H1 (cell line): Measurements from ENCODE around the gene NPAS4. TPM values are rescaled to one million over a fixed set of nuclear protein-coding genes. Genes with fewer than 3 reads are reported as not detected.

Experiments
- CTCF ChIA-PET: fragments of 300-600 bp; sonication (Branson Sonifier 250); formaldehyde crosslinking; loops from one replicate; lab custom pipeline; 2021; ENCODE audit not compliant: partially characterized antibody; lab: Charles Lee
- POLR2A ChIA-PET: fragments of 300-600 bp; sonication (Branson Sonifier 250); formaldehyde crosslinking; loops from one replicate; lab custom pipeline; 2021; ENCODE audit warnings: inconsistent platforms; ENCODE audit not compliant: partially characterized antibody; lab: Charles Lee
- DNase-seq, 2 experiments: peaks; one replicate each; pipeline versions ENCODE4 v3.0.0 to v3.0.0-alpha.2; 2010 to 2022; ENCODE audit warnings: low spot score in 2 of 2, low read depth in 1 of 2, mixed read lengths in 1 of 2
- FAIRE-seq: peaks from 2 replicates; lab custom pipeline; 2011; peaks lifted over from hg19 to GRCh38; lab: Jason Lieb, UNC
- H2AFZ ChIP-seq: 2 replicates; pipeline ENCODE4 v1.8.1; 2012; ENCODE audit warnings: low read length, inconsistent platforms
- H2AK5ac ChIP-seq: 2 replicates; pipeline ENCODE4 v1.6.1; 2013; ENCODE audit warnings: low read depth, low read length
- H2BK120ac ChIP-seq: replicated peaks from 2 replicates; pipeline ENCODE3; 2013; ENCODE audit warnings: low read depth, low read length, inconsistent platforms
- H2BK12ac ChIP-seq: 2 replicates; pipeline ENCODE4 v1.6.1; 2013; ENCODE audit warnings: low read depth, low read length
- H2BK15ac ChIP-seq: 2 replicates; pipeline ENCODE4 v1.6.1; 2013; ENCODE audit warnings: low read length
- H2BK20ac ChIP-seq: 2 replicates; pipeline ENCODE4 v1.6.1; 2013; ENCODE audit warnings: low read length
- H2BK5ac ChIP-seq: 2 replicates; pipeline ENCODE4 v1.6.1; 2013; ENCODE audit warnings: low read depth, low read length
- H3K14ac ChIP-seq: 2 replicates; pipeline ENCODE4 v1.6.1; 2013; ENCODE audit warnings: inconsistent platforms; ENCODE audit not compliant: insufficient read length
- H3K18ac ChIP-seq: 2 replicates; pipeline ENCODE4 v1.6.1; 2013; ENCODE audit warnings: low read length; ENCODE audit errors: extremely low read depth
- H3K23ac ChIP-seq: 2 replicates; pipeline ENCODE4 v1.6.1; 2013; ENCODE audit warnings: inconsistent platforms; ENCODE audit not compliant: insufficient read length
- H3K23me2 ChIP-seq: 2 replicates; pipeline ENCODE4 v1.6.1; 2013; ENCODE audit warnings: low read depth, low read length
- H3K27ac ChIP-seq: 2 replicates; pipeline ENCODE4 v1.6.1; 2011; ENCODE audit warnings: low read depth, low read length, inconsistent platforms
- H3K27me3 ChIP-seq, 4 experiments: replicated peaks in 1 of 4; 1 replicate in 1 of 4; 2 replicates in 3 of 4; pipeline versions ENCODE4 v1.6.1 to v1.8.1; 2011 to 2013; ENCODE audit warnings: low read length in 3 of 4, mild to moderate bottlenecking in 3 of 4, inconsistent platforms in 2 of 4, mixed read lengths in 2 of 4, moderate library complexity in 1 of 4; ENCODE audit not compliant: control insufficient read depth in 3 of 4, insufficient read depth in 3 of 4; ENCODE audit errors: extremely low read depth in 1 of 4
- H3K36me3 ChIP-seq, 4 experiments: 2 replicates each; pipeline versions ENCODE4 v1.6.1 to v1.8.1; 2011 to 2013; ENCODE audit warnings: mild to moderate bottlenecking in 4 of 4, low read length in 3 of 4, moderate library complexity in 2 of 4, control low read depth in 1 of 4, inconsistent platforms in 1 of 4; ENCODE audit not compliant: insufficient read depth in 4 of 4, control insufficient read depth in 2 of 4
- H3K4ac ChIP-seq: replicated peaks from 2 replicates; pipeline ENCODE3; 2013; ENCODE audit warnings: low read length, low read depth, mixed read lengths, inconsistent platforms; ENCODE audit not compliant: insufficient read length
- H3K4me1 ChIP-seq, 4 experiments: replicated peaks in 1 of 4; 1 replicate in 1 of 4; 2 replicates in 3 of 4; pipeline versions ENCODE4 v1.6.1 to v1.8.1; 2011 to 2013; ENCODE audit warnings: low read length in 3 of 4, inconsistent platforms in 2 of 4, mixed read lengths in 1 of 4; ENCODE audit not compliant: insufficient read depth in 4 of 4, control insufficient read depth in 3 of 4
- H3K4me2 ChIP-seq, 2 experiments: 2 replicates each; pipeline versions ENCODE4 v1.6.1 to v1.8.1; 2011 to 2013; ENCODE audit warnings: low read depth in 2 of 2, low read length in 2 of 2, control low read depth in 1 of 2, inconsistent platforms in 1 of 2, mild to moderate bottlenecking in 1 of 2; ENCODE audit not compliant: insufficient read depth in 1 of 2
- H3K4me3 ChIP-seq, 4 experiments: fragments of 200-600, 300-600 bp in 1 of 4; sonication (generic), shearing (Covaris generic), sonication (Bioruptor Twin) in 1 of 4; 2 replicates each; pipeline versions ENCODE4 v1.5.1 to v1.8.1; 2011 to 2016; ENCODE audit warnings: low read length in 4 of 4, low read depth in 3 of 4, control low read depth in 2 of 4, inconsistent platforms in 2 of 4, mild to moderate bottlenecking in 2 of 4, mixed read lengths in 1 of 4, moderate library complexity in 1 of 4; ENCODE audit not compliant: insufficient read depth in 2 of 4; ENCODE audit errors: extremely low read depth in 1 of 4
- H3K56ac ChIP-seq: replicated peaks from 2 replicates; pipeline ENCODE3; 2013; ENCODE audit warnings: low read depth, mild to moderate bottlenecking, mixed read lengths, low read length, inconsistent platforms; ENCODE audit not compliant: insufficient read length
- H3K79me1 ChIP-seq: 2 replicates; pipeline ENCODE4 v1.6.1; 2013; ENCODE audit warnings: low read depth, low read length, control low read depth
- H3K79me2 ChIP-seq, 2 experiments: 2 replicates each; pipeline versions ENCODE4 v1.6.1 to v1.8.1; 2012 to 2013; ENCODE audit warnings: low read length in 2 of 2, mild to moderate bottlenecking in 2 of 2, inconsistent platforms in 1 of 2; ENCODE audit not compliant: insufficient read depth in 2 of 2, control insufficient read depth in 1 of 2
- H3K9ac ChIP-seq, 4 experiments: replicated peaks in 1 of 4; 1 replicate in 1 of 4; 2 replicates in 3 of 4; pipeline versions ENCODE4 v1.6.1 to v1.8.1; 2011 to 2013; ENCODE audit warnings: low read depth in 3 of 4, low read length in 3 of 4, control low read depth in 2 of 4, mild to moderate bottlenecking in 2 of 4, moderate library complexity in 2 of 4, inconsistent platforms in 1 of 4; ENCODE audit errors: extremely low read depth in 1 of 4
- H3K9me3 ChIP-seq, 2 experiments: 2 replicates each; pipeline versions ENCODE4 v1.6.1 to v1.8.1; 2012 to 2013; ENCODE audit warnings: mild to moderate bottlenecking in 2 of 2, moderate library complexity in 2 of 2, control low read depth in 1 of 2, inconsistent platforms in 1 of 2, low read depth in 1 of 2, low read length in 1 of 2, mixed read lengths in 1 of 2; ENCODE audit not compliant: insufficient read depth in 2 of 2
- H4K20me1 ChIP-seq, 2 experiments: replicated peaks in 1 of 2; 2 replicates each; pipeline versions ENCODE3 to v1.8.1; 2011 to 2013; ENCODE audit warnings: inconsistent platforms in 2 of 2, low read length in 2 of 2, mild to moderate bottlenecking in 1 of 2; ENCODE audit not compliant: insufficient read depth in 2 of 2, control insufficient read depth in 1 of 2
- H4K5ac ChIP-seq: 2 replicates; pipeline ENCODE4 v1.6.1; 2013; ENCODE audit warnings: low read length, low read depth, mixed read lengths, inconsistent platforms; ENCODE audit not compliant: insufficient read length
- H4K8ac ChIP-seq: 2 replicates; pipeline ENCODE4 v1.8.0; 2013; ENCODE audit warnings: mild to moderate bottlenecking, moderate library complexity, low read length, inconsistent platforms; ENCODE audit not compliant: insufficient read depth; ENCODE audit errors: extremely low read depth
- H4K91ac ChIP-seq: replicated peaks from 2 replicates; pipeline ENCODE3; 2013; ENCODE audit warnings: low read length, mixed read lengths, inconsistent platforms; ENCODE audit not compliant: insufficient read length
- ASH2L ChIP-seq: fragments of 200-600, 300-600 bp; sonication (generic); IDR thresholded peaks from one replicate; pipeline ENCODE4 v1.7.1; 2017; ENCODE audit warnings: low read length
- CEBPB ChIP-seq: IDR thresholded peaks from 2 replicates; pipeline ENCODE4 v1.6.1; 2012; ENCODE audit warnings: low read depth, low read length
- HDAC2 ChIP-seq, 2 experiments: fragments of 300-600 bp in 1 of 2; sonication (generic) in 1 of 2; IDR thresholded peaks; 2 replicates each; pipeline ENCODE4 v1.6.1; 2011 to 2012; ENCODE audit warnings: low read depth in 2 of 2, low read length in 2 of 2, mild to moderate bottlenecking in 2 of 2, moderate library complexity in 2 of 2, borderline replicate concordance in 1 of 2, inconsistent platforms in 1 of 2
- KDM1A ChIP-seq: fragments of 200-600, 300-600 bp; sonication (generic); IDR thresholded peaks from 2 replicates; pipeline ENCODE4 v1.7.1; 2016; ENCODE audit warnings: mild to moderate bottlenecking, low read length, borderline replicate concordance
- NRF1 ChIP-seq: IDR thresholded peaks from 2 replicates; pipeline ENCODE4 v1.6.1; 2011; ENCODE audit warnings: mild to moderate bottlenecking, low read depth, low read length, improper control_type of control experiment
- POLR2A ChIP-seq, 2 experiments: IDR thresholded peaks; 1 replicate in 1 of 2; 2 replicates in 1 of 2; pipeline ENCODE4 v1.6.1; 2011; ENCODE audit warnings: low read depth in 2 of 2, low read length in 2 of 2, mild to moderate bottlenecking in 2 of 2; ENCODE audit errors: control extremely low read depth in 1 of 2
- SIN3A ChIP-seq, 2 experiments: IDR thresholded peaks in 1 of 2; conservative IDR thresholded peaks in 1 of 2; 2 replicates each; pipeline ENCODE4 v1.6.1; 2011 to 2012; ENCODE audit warnings: low read length in 2 of 2, improper control_type of control experiment in 1 of 2, low read depth in 1 of 2, mild to moderate bottlenecking in 1 of 2
- SIRT6 ChIP-seq: IDR thresholded peaks from one replicate; pipeline ENCODE4 v1.7.1; 2012; ENCODE audit warnings: low read length, inconsistent platforms
- SIX5 ChIP-seq: IDR thresholded peaks from 2 replicates; pipeline ENCODE4 v1.6.1; 2011; ENCODE audit warnings: mild to moderate bottlenecking, low read depth, low read length
- TCF12 ChIP-seq: IDR thresholded peaks from 2 replicates; pipeline ENCODE4 v1.6.1; 2011; ENCODE audit warnings: low read depth, mild to moderate bottlenecking, low read length
- ZNF274 ChIP-seq: IDR thresholded peaks from 2 replicates; pipeline ENCODE4 v1.7.0; 2012; ENCODE audit warnings: low read length, borderline replicate concordance; ENCODE audit errors: extremely low read depth
- WGBS, 2 experiments: shearing (Covaris generic) in 1 of 2; methylation state at CpG; one replicate each; pipeline versions ENCODE4 v1.1.6 to v1.1.7; 2013 to 2015; ENCODE audit warnings: low lambda C conversion rate in 2 of 2, mixed read lengths in 2 of 2, inconsistent platforms in 1 of 2, low coverage in 1 of 2, missing lambda C conversion rate in 1 of 2; ENCODE audit not compliant: insufficient replicate concordance in 2 of 2, insufficient coverage in 1 of 2, insufficient read length in 1 of 2; ENCODE audit errors: extremely low coverage in 1 of 2, missing lambda C conversion rate in 1 of 2; 5-methylcytosine and 5-hydroxymethylcytosine counted together
- polyA plus RNA-seq, 7 experiments: library from polyadenylated mRNA; depleted of rRNA in 3 of 7; stranded (reverse) in 5 of 7; unstranded in 2 of 7; fragments of >200 nt in 5 of 7; fragments of 200-250 nt in 2 of 7; gene quantifications; 1 replicate in 5 of 7; 2 replicates in 1 of 7; 4 replicates in 1 of 7; pipeline versions ENCODE4 v1.2.1 to v1.2.3, GENCODE V29; 2011 to 2013; ENCODE audit warnings: missing spikeins in 2 of 7, mixed read lengths in 2 of 7
- total RNA-seq: library from RNA; stranded (reverse); fragmentation: NEBNext Ultra II Directional; extraction: Animal tissue kit (Norgen Biotek cat#: 25700); gene quantifications from 2 replicates; pipeline ENCODE4 v1.2.1, GENCODE V29; 2021
- TF ChIP-seq, protein P1 (sequence below), 3 experiments: IDR thresholded peaks; 1 replicate in 2 of 3; 2 replicates in 1 of 3; pipeline versions ENCODE4 v1.5.1 to v1.6.1; 2011; ENCODE audit warnings: low read length in 3 of 3, mild to moderate bottlenecking in 3 of 3, inconsistent platforms in 2 of 3, low read depth in 1 of 3, moderate library complexity in 1 of 3; ENCODE audit not compliant: insufficient read depth in 1 of 3; ENCODE audit errors: control extremely low read depth in 1 of 3

Gene NPAS4
- total and polyA plus RNA-seq, 2 of the 8 experiments (the other 6 are each of a cell fraction or from before 2014, with no cell fraction given) = 0.73 to 0.99 TPM

DNA sequence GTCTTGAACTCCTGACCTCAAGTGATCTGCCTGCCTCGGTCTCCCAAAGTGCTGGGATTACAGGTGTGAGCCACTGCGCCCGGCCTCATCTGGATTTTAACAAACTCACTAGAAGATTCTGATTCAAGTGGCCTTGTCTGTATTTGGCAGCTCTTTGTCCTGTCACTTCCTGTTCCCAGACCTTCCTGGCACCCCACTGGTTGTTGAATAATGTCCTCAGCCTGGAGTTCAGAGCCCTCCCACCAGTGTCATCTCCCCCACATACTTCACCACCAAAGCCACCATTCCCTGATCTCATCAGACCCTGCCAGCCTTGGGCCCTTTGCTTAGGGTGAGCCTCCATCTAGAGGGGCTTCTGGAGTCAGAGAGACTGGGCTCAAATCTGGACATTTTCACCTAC lies 49.2 kb downstream of the NPAS4 start:
- DNase-seq (peak in 1 of 2 experiments; percentile 42), FAIRE-seq (no peak)
- H3K4me2 ChIP-seq = no peak overlapping the region
- no peaks in the 10 kb centered on the region; a peak in 1 of 7 replicates for H3K27me3 ChIP-seq
- H2AFZ ChIP-seq = no peak overlapping the region
- H3K79me2 ChIP-seq = no peaks in the 10 kb centered on the region
- H4K8ac ChIP-seq = no peak overlapping the region
- no peak overlapping the region for H3K56ac ChIP-seq
- peaks cover 13% of the 10 kb centered on the region for H3K23me2 ChIP-seq
- no peaks in the 10 kb centered on the region for H3K9me3 ChIP-seq
- H4K5ac ChIP-seq = no peak overlapping the region
- H2BK12ac ChIP-seq = no peak overlapping the region
- H4K20me1 ChIP-seq = peaks cover 0 to 2% of the 10 kb centered on the region in 2 experiments
- H3K18ac ChIP-seq = no peak overlapping the region
- ChIA-PET CTCF (interaction anchor here (1.2 to 6.7 kb wide), 8 partner anchors 9 to 66 kb away, joined by 3 to 39 read pairs (median 4); partner anchors contain the start of gene MRPL11), POLR2A (interaction anchor here (1.2 to 7.3 kb wide), 5 partner anchors 9 to 55 kb away, joined by 3 to 85 read pairs (median 5); partner anchors contain the start of genes DPP3 and MRPL11)
- no peak overlapping the region; the same call in 1 of the 2 replicates for H2BK20ac ChIP-seq
- H2BK15ac ChIP-seq = no peak overlapping the region
- no peak overlapping the region; a peak in 1 of 7 replicates for H3K9ac ChIP-seq
- H3K4ac ChIP-seq = no peak overlapping the region
- 83% methylated on average over 3 of the region's 3 CpGs; no CpG with 5 or more reads in 1 of the 2 experiments for WGBS, 2 experiments
- H2BK5ac ChIP-seq = no peak overlapping the region
- H3K79me1 ChIP-seq = no peaks in the 10 kb centered on the region
- H3K14ac ChIP-seq = no peak overlapping the region
- no peak overlapping the region for H2AK5ac ChIP-seq
- peaks cover 7 to 22% (median 11%) of the 10 kb centered on the region in 4 experiments for H3K4me1 ChIP-seq
- no peak overlapping the region for H3K4me3 ChIP-seq
- H2BK120ac ChIP-seq = no peak overlapping the region
- H3K23ac ChIP-seq = no peak overlapping the region
- H3K36me3 ChIP-seq = no peaks in the 10 kb centered on the region; a peak in 2 of 8 replicates
- no peak overlapping the region for H4K91ac ChIP-seq
- no peak overlapping the region for H3K27ac ChIP-seq
- TF ChIP-seq ZNF274 (no peak), SIRT6 (no peak), HDAC2 (IDR thresholded peaks at IDR 0.05; ENCODE audit: borderline replicate concordance in 1 of 2, low read depth in 2 of 2, low read length in 2 of 2) (no peak), TCF12 (no peak), KDM1A (no peak), POLR2A (IDR thresholded peaks at IDR 0.05; ENCODE audit: control extremely low read depth in 1 of 2, low read depth in 2 of 2, low read length in 2 of 2) (no peak), CEBPB (no peak), NRF1 (no peak), SIX5 (no peak), ASH2L (no peak), SIN3A (conservative IDR thresholded peaks at IDR 0.05 in 1 of 2, IDR thresholded peaks at IDR 0.05 in 1 of 2; ENCODE audit: low read depth in 1 of 2, low read length in 2 of 2) (no peak)
- TF ChIP-seq, protein P1, sequence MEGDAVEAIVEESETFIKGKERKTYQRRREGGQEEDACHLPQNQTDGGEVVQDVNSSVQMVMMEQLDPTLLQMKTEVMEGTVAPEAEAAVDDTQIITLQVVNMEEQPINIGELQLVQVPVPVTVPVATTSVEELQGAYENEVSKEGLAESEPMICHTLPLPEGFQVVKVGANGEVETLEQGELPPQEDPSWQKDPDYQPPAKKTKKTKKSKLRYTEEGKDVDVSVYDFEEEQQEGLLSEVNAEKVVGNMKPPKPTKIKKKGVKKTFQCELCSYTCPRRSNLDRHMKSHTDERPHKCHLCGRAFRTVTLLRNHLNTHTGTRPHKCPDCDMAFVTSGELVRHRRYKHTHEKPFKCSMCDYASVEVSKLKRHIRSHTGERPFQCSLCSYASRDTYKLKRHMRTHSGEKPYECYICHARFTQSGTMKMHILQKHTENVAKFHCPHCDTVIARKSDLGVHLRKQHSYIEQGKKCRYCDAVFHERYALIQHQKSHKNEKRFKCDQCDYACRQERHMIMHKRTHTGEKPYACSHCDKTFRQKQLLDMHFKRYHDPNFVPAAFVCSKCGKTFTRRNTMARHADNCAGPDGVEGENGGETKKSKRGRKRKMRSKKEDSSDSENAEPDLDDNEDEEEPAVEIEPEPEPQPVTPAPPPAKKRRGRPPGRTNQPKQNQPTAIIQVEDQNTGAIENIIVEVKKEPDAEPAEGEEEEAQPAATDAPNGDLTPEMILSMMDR (IDR thresholded peaks at IDR 0.05; ENCODE audit: control extremely low read depth in 1 of 3, insufficient read depth in 1 of 3, low read depth in 1 of 3, low read length in 3 of 3) = no peak
